ENCODE measurements around the gene ZBTB8B. TPM values are rescaled to one million over a fixed set of nuclear protein-coding genes. Genes with fewer than 3 reads are reported as not detected.
A peak's percentile ranks its signal among the peaks of the same experiment; 100 is the strongest.

ZBTB8B gene
- total RNA-seq, 2 donors from 2014 or later = not detected

DNA sequence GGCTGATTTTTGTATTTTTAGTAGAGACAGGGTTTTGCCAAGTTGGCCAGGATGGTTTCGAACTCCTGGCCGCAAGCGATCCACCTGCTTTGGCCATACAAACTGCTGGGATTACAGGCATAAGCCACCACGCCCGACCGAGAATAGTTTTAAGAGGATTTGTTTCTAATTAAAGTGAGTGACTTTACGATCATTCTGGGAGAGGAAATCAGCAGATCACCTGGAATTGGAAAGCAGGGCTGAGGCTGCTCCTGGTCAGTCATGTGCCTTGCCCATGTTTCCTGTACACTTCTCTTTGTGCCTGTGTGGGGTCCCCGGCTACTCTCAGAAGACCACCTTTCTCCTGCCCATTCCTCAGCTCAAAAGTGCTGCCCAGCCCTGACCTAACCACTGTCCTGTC is 33.9 kb downstream of the ZBTB8B start:
- DNase-seq (no peak), ATAC-seq (no peak)
- intact Hi-C loops (cut with DNase I, micrococcal nuclease) = no loop called here

DNA sequence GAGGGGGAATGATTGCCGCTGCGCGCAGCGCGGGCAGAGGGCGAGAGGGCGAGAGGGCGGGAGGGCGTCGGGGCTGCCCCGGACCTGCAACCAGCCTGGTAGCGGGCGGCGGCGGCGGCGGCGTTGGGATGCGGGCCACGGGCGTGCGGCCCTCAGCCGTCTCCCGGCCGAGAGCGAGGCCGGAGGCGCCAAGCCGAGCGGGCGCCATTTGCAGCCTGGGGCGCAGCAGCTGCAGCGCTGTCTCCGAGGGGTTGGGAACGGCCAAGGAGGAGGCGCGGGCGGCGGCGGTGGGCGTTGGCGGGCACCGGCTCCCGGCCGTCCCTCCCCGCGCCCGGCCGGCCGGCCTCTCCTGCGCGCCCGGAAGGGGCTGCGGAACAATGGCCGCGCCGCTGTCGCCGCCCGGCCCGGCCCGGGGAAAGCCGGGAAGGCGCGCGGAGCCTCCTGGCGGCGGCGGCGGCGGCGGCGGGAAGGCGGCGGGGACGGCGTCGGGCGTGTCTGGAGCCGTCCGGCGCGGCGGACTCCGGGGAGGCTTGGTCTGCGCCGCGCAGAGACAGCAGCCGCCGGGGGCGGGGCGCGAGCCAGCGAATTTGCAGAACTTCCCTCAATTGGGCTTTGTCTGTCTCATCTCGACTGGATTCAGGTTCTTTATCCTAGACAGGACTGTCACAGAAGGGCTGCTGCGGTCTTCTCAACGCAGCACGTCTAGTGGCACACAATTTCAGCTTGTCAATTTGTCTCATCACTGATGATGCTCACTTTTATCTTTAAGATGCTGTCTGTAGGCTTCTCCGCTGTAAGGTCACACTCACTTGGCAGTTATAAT is 35.7 kb downstream of the ZBTB8B start:
- DNase-seq (peak; percentile 42 to 68), ATAC-seq (peak; percentile 92)
- intact Hi-C loops (cut with DNase I, micrococcal nuclease) = no loop called here

- no peak for ATAC-seq
- DNase-seq = peak in 1 of 2 donors; percentile 33
- intact Hi-C loops (cut with DNase I, micrococcal nuclease) = no loop called here
These were observed 37.0 kb downstream of the ZBTB8B start for GRCh38 chr1:32501865-32502264.

DNA sequence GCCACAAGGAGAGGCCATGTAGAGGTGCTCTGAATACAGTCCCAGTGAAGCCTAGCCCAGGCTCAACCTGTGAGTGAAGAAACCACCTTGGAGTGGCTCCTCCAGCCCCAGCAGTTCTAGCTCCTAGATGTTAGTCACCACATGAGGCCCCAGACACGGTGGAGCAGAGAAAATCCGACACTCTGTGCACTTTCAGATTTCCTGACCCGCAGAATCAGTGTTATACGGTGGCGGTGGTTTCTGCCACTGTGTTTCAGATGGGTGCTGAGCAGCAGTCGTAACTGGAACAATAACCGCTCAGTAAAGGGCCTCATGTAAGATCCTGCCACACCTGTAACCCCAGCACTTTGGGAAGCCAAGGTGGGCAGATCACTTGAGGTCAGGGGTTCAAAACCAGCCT is 38.3 kb downstream of the ZBTB8B start:
- ATAC-seq (no peak), DNase-seq (no peak)
- intact Hi-C loops (cut with DNase I, micrococcal nuclease) = no loop called here

- intact Hi-C loops (cut with DNase I, micrococcal nuclease) = no loop called here
- DNase-seq (no peak), ATAC-seq (no peak)
These were observed 42.1 kb downstream of the ZBTB8B start for GRCh38 chr1:32507021-32507420.

DNA sequence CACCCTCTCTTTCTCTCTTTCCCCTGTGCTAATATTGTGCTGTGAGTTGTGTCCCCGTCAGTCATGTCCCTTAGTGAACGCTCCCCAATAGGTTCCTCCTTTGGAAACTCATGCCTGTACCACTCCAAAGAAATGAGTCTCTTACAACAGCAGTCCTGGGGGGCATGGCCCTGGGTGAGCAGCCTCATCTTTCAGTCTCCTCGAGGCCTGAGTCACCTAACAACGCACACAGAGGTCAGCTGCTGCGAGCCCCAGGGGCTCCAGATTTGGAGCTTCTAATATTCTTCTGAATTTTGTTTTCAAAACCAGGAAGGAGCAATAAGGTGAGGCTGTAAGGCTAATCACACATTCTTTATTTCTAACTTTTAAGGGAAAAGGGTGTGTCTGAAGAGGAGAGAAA is 43.9 kb downstream of the ZBTB8B start:
- intact Hi-C loops (cut with DNase I, micrococcal nuclease) = no loop called here
- DNase-seq = no peak

DNA sequence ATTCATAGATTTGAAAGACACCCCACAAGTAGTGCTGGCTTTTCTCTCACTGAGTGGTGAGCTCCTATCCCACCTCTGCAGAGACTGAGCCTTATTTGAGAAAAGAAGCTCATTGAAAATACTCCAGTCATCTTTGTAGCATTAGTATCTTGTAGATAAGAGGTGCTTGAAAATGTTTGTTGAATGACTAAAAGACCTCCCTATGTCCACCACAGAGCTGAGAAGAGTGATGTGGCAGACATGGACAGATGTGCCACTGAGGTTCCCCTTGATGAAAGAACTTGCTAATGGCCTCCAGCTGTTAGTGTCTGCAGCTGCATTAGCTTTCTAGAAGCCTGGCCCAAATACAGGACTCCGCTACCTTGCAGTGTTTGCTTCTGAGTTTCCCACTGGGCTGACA is 45.1 kb downstream of the ZBTB8B start:
- DNase-seq (no peak), ATAC-seq (no peak)
- intact Hi-C loops (cut with DNase I, micrococcal nuclease) = no loop called here

More for the DNA sequence above, 43.9 kb downstream of the ZBTB8B start:
- no peak for ATAC-seq

Other genes with a start within 250 kb of the ZBTB8B start
- gene TMEM234, start 242.7 kb upstream of the ZBTB8B start, total RNA-seq = 10 to 100 TPM; 24.2 to 28.0 TPM
- gene EIF3I, start 242.7 kb upstream of the ZBTB8B start, total RNA-seq = 100 to 1,000 TPM; 115 to 128 TPM
- gene FAM167B, start 217.8 kb upstream of the ZBTB8B start, total RNA-seq = 1 to 10 TPM; 2.8 to 3.3 TPM
- gene LCK, start 213.8 kb upstream of the ZBTB8B start, total RNA-seq = 1 to 10 TPM; 2.0 to 4.2 TPM
- gene HDAC1, start 173.0 kb upstream of the ZBTB8B start, total RNA-seq = 100 to 1,000 TPM; 218 to 252 TPM
- 100 to 1,000 TPM; 135 to 144 TPM for gene MARCKSL1, start 128.8 kb upstream of the ZBTB8B start, total RNA-seq
- gene FAM229A, start 102.6 kb upstream of the ZBTB8B start, total RNA-seq = 1 to 10 TPM; 7.9 to 8.9 TPM
- 1 to 10 TPM; 1.2 to 1.9 TPM for gene TSSK3, start 102.5 kb upstream of the ZBTB8B start, total RNA-seq
- 10 to 100 TPM; 73.0 to 87.9 TPM for gene BSDC1, start 70.6 kb upstream of the ZBTB8B start, total RNA-seq
- gene ZBTB8A, start 74.4 kb downstream of the ZBTB8B start, total RNA-seq = 1 to 10 TPM; 6.0 to 6.7 TPM
- gene ZBTB8OS, start 185.5 kb downstream of the ZBTB8B start, total RNA-seq = 10 to 100 TPM; 44.0 to 44.1 TPM
- 100 to 1,000 TPM; 128 to 129 TPM for gene RBBP4, start 186.1 kb downstream of the ZBTB8B start, total RNA-seq
- gene SYNC, start 237.7 kb downstream of the ZBTB8B start, total RNA-seq = 10 to 100 TPM; 16.4 to 20.3 TPM

All from left colon (tissue), 2 donors.